Activated CD8-positive, alpha-beta memory T cell treated with anti-CD3 and anti-CD28 coated beads for 1 hour (primary cell): ENCODE results near the gene ASIC4.

Experiments used
- DNase-seq, 2 donors: peaks; one replicate each; pipeline ENCODE4 v3.0.0-alpha.2; 2020; ENCODE audit warnings: low read depth in 1 of 2; ENCODE audit errors: extremely low read depth in 1 of 2

ASIC4 gene

DNA sequence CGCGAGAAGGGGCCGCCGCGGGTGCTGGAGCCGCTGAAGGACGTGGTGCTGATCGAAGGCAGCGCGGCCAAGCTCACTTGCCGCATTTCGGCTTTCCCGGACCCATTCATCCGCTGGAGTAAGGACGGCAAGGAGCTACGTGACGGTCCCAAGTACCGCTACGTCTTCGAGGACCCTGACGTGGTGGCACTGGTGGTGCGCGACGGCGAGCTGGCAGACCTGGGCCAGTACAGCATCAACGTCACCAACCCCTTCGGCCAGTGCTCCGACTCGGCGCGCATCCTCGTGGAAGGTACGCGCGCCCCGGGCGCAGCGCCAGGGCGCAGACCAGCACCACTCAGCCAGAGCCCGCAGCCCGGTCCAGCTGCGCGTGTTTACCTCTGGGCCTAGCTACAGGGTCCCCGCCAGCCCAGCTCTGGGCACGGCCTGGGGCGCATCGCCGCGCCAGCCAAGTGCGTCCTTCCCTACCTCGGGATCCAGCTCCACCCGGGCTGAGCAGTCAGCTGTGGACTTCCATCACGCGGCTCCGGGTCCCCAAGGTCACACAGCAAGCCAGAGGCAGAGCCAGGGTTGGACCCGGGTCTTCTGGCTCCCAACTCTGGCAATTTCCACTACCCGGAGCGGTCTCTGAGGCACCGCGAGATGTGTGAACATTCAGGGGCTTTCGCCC, 17.3 kb upstream of the ASIC4 start:
- DNase-seq = no peak

GRCh38 chr2:219497495-219498279, 16.6 kb upstream of the ASIC4 start:
- no peak for DNase-seq

GRCh38 chr2:219498280-219499057, 15.8 kb upstream of the ASIC4 start, which contains the start of gene GMPPA:
Gene GMPPA (plus strand): TSS chr2:219498891. CDS start chr2:219499976, 1,085 bp downstream.
- peak; percentile 71 to 77 for DNase-seq

- no peak for DNase-seq
Measured at GRCh38 chr2:219499058-219499307, 15.3 kb upstream of the ASIC4 start.

- DNase-seq = no peak
Measured at GRCh38 chr2:219499555-219499954, 14.7 kb upstream of the ASIC4 start.

DNA sequence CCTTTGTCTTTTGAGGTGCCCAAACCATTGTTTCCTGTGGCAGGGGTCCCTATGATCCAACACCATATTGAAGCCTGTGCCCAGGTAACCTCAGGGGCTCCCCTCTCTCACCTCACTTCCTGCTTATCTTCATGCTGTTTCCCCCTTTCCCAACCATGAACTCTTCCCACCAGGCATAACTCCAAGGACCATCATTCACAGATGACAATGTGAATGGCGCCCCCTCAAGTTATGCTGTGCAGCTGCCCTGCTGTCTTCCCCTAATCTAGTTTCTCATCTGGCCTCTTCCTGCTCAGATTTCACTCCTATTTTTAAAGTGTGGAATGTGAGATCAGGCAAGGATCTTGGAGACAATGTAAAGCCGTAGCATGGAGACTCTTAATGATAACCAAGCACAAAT, 14.1 kb upstream of the ASIC4 start:
- DNase-seq = no peak

GRCh38 chr2:219501849-219502248, 12.4 kb upstream of the ASIC4 start:
- no peak for DNase-seq

- no peak for DNase-seq
Measured at GRCh38 chr2:219502618-219503017, 11.7 kb upstream of the ASIC4 start.

DNA sequence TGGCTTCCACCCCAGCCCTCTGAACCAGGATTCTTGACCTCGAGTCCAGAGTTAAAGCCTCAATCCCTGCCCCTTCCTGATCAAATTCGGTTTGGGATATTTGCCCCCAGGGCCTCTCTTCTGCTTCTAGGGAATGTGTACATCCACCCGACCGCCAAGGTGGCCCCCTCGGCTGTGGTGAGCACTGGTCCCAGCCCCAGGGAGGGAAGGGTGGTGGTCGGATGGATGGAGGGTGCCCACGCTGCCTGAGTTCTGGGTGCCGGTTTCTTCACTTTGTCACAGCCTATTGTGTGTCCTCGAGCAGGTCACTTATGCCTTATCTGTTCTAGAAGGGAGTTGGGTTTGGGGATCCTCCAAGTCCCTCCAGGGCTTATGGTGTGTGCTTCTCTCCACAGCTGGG, 8.7 kb upstream of the ASIC4 start:
- no peak for DNase-seq

GRCh38 chr2:219506153-219506801, 8.0 kb upstream of the ASIC4 start:
- DNase-seq = no peak

DNA sequence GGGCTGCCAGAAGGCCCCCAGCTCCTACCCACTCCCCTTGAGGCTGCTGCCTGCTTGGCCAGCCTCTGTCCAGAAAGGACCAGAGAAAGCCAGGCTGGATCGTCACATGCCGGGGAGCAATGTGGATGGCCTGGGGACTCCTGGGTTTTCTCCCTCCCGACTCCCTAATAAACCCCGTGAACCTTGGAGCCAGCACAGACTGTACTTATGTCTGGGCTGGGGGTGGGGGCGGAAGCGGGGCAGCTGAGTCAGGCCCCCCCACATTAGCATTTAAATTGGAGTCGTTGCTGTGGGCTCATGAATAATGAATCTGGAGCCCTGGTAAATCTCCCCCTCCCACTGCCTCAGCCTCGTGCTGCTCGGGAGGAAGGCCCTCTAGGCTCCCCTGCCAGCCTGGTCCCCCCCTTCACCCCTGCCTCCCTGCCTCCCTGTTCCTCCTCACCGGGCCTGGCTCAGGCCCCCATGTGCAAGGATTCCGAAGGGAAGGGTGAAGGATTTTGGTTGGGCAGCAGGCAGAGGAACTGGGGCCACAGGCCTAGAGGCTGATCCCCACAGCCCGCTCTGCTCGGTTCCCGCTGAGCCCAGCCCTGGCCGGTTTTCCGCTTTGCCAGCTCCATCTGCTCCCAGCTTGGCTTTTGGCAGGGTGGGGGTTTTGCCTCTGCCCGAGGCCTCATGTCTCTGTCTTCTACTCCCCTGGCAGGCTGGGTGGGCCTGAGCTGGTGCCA, 7.3 kb upstream of the ASIC4 start:
- no peak for DNase-seq

DNA sequence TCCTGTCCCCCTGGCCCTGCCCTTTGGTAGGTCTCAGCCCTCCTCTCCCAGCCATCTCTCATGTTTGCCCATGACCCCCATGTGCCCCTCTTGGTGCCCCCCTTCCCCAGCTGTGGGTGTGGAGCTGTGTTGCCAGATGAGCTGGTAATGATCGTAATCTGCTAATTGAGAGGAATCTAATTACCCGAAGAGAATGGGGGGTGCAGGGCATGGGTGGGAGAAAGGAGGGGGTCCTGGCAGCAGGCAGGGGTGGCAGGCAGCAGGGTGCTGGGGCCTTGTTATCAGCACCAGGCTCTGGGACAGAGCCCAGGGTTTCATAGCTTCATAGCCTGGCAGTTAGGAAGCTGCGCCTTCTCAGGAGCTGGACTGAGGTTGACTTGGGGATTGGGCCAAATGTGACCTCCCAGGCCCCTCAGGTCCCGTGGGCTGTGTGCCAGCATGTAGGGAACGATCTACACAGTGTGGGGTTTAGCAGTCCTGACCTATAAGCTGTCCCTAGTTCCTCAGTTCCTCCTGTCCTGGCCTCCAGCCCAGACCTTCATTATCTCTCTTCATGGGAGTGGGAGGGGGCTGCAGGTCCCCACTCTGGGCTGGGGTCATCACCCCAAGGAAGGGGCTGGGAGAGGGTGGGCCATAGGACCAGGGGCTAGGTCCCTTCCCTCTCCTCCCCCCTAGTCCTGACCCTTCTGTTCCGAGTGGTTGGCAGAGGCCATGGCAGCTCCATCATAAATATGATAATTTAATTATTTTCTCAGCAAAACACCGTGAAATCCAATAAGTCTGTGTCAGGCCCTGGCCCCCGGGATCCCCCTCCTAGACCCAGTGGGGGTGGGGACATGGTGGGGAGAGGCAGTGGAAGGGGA, 6.5 kb upstream of the ASIC4 start:
- DNase-seq = no peak

GRCh38 chr2:219508444-219508734, 5.9 kb upstream of the ASIC4 start:
- no peak for DNase-seq

DNA sequence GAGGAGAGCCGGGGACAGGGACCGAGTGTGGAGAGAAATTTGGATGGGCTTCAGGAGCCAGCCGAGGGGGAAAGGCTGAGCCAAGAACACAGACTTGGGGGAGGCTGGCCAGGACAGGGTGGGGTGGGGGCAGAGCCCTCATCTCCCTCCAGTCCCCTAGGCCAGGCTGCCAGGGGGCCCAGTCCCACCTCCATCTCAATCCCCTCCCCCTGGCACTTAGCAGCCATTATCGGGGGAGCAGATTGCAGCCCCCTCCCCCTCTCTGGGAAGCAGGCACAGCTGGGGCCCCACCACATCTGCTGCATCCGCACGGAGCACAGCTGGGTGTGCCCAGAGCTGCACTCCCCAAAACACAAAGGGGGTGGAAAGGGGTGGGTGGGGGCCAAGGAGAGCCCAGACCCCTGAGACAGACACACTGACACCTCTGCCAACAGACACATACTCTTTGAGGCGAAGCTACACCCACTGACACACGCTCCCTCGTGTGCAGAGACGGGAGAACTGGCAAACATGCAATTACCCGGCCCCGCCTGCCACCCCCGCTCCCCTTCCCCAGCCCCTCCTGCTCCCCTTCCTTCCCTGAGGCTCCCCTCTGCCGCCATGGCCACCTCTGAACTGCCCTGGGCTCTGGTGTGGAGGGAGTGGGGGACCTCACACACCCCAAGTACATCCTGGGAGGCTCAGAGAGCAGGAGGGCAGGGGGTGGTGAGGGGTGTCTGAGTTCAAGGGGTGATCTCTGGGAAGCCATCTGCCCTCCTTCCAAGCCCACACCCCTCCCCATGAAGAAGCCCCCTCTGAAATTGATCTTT, 5.1 kb upstream of the ASIC4 start:
- no peak for DNase-seq

DNA sequence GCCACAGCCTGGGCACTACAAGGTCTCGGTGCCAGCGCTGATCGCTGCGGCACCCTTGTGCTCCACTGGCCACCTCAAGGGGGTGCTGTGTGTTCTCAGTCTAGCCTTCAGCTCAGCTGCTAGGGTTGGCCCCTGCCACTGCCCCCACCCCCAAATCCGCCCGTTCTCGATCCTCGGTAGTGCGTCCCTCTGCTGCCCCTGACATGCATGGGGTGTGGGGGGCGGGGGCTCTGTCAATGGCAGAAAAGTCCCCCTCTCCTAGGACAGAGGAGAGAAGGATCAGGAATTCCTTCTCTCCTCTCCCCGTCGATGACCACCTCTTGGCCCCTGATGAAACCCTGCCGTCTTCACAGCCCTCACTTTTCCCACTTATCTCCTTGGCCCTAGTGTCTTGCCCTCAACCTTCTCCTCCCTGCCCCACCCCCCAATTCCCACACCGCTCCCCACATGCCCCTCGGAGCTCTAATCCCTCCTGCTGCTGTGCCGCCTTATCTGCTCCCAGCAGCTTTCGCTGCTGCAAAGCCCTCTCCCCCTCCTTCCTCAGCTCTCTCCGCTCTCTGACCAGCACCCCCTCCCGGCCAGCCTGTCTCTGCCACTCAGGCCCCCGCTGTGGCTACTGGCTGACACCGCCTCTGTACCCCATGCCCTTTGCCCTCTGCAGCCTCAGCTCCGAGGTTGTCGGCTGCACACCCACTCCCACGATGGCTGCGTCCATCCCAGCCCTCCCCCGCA, 4.3 kb upstream of the ASIC4 start:
- DNase-seq = peak in 1 of 2 donors; percentile 38

DNA sequence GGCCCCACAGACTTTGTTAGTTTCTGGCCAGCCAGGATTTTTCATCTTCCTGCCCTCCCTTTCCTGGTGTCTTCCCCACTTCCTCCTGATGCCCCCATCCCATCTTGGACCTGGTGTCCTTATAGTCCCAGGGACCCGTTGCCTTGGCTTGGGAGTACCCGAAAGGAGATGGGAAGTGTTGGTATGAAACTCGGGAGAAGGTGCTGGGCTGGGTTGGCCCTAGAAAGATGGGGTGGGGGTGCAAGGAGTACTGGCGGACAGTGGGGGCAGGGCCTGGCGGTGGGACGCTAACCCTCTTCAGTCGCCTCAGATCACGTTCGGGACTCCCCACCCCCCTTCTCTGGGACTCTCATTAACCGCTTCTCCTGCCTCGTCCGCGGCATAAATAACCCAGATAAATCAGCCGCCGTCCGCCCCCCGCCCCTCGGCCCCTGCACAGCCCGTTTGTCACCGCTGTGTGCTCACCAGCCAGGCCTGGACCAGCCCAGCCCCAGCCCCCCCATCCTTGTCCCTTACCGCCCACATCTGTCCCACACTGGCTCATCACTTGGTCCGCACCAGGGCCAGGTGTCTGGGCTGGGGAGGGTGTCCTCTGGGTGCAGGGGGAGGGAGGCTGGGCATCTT, 3.7 kb upstream of the ASIC4 start:
- no peak for DNase-seq

GRCh38 chr2:219511547-219512325, 2.5 kb upstream of the ASIC4 start:
- no peak for DNase-seq
